T-helper 22 cell (primary cell): Measurements from ENCODE around the gene RIPOR3.
"Not testable (repeated sequence)": the region's sequence is repeated elsewhere in the genome, so short reads cannot be mapped to it uniquely, and the experiment has no call there.

Experiments
- DNase-seq: peaks from one replicate; pipeline ENCODE4 v3.0.0-alpha.2; 2020; ENCODE audit warnings: low read depth

Gene RIPOR3

DNA sequence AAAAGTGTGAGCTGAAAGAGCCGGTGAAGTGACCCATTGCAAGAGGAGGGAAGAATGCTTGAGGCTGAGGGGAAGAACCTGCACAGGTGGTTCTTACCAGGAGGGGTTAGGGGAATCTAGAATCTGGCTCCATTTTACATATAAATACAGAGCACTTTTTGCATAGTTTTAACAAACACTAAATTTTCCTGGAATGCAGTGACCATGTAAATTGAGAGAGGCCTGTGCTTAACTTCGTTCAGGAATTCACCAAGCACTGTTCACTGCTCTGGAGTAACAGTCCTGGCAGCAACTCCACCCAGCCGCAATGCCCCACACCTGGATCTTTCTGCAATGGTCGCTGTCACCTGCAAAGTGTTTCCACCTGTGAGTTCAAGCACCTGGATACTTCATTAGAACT lies 13.2 kb upstream of the RIPOR3 start:
- DNase-seq, result no peak

GRCh38 chr20:50703651-50704438 lies 12.5 kb upstream of the RIPOR3 start:
- not testable (repeated sequence) for DNase-seq

- no peak for DNase-seq
Observed at GRCh38 chr20:50701041-50701963, 10.0 kb upstream of the RIPOR3 start.

GRCh38 chr20:50699688-50700087 lies 8.3 kb upstream of the RIPOR3 start:
- DNase-seq, result no peak

DNA sequence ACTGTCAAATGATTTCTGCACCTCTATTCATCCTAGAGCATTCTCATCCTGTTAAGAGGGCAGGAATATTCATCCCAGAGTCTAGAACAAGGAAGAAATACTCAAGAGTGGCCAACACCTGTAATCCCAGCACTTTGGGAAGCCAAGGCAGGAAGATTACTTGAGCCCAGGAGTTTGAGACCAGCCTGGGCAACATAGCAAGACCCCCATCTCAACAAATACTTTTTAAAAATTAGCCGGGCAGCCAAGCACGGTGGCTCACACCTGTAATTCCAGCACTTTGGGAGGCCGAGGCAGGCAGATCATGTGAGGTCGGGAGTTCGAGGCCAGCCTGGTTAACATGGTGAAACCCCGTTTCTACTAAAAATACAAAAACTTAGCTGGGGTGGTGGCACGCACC lies 6.9 kb upstream of the RIPOR3 start:
- not testable (repeated sequence) for DNase-seq

GRCh38 chr20:50695135-50695872 lies 4.0 kb upstream of the RIPOR3 start:
- no peak for DNase-seq

- DNase-seq, result no peak
Observed at GRCh38 chr20:50694379-50695134, 3.2 kb upstream of the RIPOR3 start.

DNA sequence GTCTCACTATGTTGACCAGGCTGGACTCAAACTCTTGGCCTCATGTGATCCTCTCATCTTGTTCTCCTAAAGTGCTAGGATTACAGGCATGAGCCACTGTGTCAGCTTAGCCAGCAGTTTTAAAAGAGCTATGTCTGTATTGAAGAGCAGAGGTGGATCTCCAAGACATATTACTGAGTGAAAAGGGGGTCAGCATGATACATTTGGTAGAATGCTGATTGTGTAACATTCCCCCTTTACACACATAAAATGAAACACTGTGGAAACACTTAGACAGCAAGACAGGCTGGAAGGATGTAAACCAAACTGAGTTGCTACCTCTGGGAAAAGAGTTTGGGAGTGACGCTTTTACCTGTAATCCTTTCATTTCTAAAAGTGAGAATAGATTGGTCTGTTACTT lies 1.7 kb upstream of the RIPOR3 start:
- no peak for DNase-seq

GRCh38 chr20:50692552-50692933 lies 1.2 kb upstream of the RIPOR3 start:
- DNase-seq, result no peak

GRCh38 chr20:50691573-50692551 lies 520 bp upstream of the RIPOR3 start:
- DNase-seq, result no peak

DNA sequence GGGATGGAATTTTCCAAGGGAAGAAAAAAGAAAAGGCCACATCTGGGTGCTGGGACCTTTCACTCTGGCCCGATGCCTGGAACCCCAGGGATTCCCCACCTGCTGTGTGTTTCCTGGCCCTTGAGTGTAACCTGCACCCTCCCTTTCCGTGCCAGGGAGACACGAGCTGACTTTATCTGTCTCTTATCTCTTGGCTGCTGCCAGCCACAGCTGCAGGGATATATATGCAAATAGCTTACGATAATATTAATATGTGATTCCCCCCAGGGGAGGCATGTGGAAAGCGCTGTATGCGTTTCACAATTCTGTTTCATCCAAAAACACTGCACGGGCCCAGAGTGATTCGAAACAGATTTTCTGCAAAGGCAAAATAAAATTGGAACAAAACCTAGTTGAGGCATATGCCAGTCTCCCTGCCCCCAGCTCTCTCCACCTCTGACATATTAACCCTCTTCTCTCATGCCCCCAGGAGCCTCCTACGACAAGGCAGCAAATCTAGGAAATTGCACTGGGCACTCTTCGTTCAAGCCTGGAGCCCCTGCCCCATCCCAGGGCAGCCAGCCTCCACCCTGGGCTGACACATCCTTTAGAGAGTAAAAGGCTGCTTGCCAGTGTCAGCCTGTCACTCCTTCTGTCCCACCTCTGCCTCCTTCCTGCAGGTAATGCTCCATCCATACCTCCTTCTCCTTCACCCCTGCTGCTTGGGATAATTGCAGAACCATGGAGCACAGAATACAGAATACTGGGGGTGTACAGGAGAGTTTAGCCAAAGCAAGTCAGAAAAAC lies 1.3 kb downstream of the RIPOR3 start:
- DNase-seq, result no peak

- no peak for DNase-seq
Observed at GRCh38 chr20:50688256-50688975, 2.9 kb downstream of the RIPOR3 start.

- DNase-seq, result no peak
Observed at GRCh38 chr20:50686821-50687220, 4.5 kb downstream of the RIPOR3 start.

- no peak for DNase-seq
Observed at GRCh38 chr20:50683570-50683969, 7.8 kb downstream of the RIPOR3 start.

- DNase-seq, result no peak
Observed at GRCh38 chr20:50682947-50683530, 8.3 kb downstream of the RIPOR3 start.

GRCh38 chr20:50682065-50682464 lies 9.3 kb downstream of the RIPOR3 start:
- DNase-seq, result no peak

DNA sequence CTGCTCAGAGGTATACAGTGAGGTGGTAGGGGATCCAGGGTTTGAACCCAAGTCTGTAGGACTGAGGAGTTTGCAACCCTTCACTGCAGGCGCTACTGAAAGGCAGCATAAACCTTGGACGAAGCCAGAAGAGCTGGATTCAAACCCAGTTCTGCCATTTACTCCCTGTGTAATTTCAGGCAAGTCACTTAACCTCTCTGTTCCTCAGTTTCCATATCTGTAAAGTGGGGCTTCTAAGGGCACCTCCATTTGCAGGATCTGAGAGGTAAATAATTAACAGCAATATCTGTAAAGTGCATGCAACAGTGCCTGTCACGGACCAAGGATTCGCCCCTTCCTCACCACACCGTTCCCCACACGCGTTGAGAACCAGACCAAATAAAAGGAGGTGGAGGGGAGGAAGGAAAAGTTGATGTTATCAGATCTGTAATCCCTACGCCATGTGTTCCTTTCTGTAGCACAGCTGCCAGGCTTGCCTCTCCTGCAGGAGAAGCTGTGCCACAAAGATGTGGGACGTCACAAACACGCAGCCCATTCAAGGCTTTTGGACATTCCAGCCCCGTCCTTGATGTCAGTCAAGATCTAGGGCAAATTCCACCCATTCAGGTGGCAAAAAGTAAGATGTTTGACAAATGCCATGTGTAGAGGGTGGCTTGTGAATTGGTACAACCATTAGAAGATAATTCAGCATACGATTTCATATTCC lies 9.8 kb downstream of the RIPOR3 start:
- DNase-seq, result no peak
